ENCODE measurements around the gene BCL2L11.

Gene BCL2L11

DNA sequence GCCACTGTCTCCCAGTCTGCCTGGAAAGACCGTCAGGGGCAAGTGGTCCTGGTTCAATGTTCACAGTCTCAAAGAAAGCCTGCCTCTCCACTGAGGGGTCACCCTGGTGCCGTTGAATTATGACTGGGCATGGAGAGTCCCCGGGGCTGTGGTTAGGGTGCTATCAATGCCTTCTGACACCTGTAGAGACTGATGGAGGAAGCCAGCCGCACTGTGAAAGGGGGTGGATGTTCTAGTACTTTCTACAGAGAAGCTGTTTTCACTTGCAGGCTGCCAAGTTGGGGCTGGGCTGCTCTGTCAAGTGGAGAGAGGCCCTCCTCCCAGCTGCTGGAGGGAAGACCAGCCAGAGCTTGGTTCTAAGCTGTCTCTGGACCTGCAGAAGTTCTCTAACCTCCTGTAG is 80.5 kb downstream of the BCL2L11 start:
- Histone ChIP-seq H3K9me3 (ENCODE audit: control insufficient read depth, low read length) (no peaks in the 10 kb centered on the region), H3K27ac (ENCODE audit: insufficient read depth, low read length, poor library complexity, severe bottlenecking) (no peak overlapping the region), H3K4me3 (ENCODE audit: insufficient read depth, low read depth, low read length, poor library complexity, severe bottlenecking) (no peak overlapping the region), H3K27me3 (replicated peaks; ENCODE audit: control insufficient read depth, insufficient read depth, low read length, poor library complexity, severe bottlenecking) (no peaks in the 10 kb centered on the region), H3K36me3 (ENCODE audit: control insufficient read depth, insufficient read depth, low read length) (no peaks in the 10 kb centered on the region), H3K4me1 (ENCODE audit: control insufficient read depth, insufficient read depth, low read length, poor library complexity, severe bottlenecking) (no peaks in the 10 kb centered on the region)
- no peak for DNase-seq

DNA sequence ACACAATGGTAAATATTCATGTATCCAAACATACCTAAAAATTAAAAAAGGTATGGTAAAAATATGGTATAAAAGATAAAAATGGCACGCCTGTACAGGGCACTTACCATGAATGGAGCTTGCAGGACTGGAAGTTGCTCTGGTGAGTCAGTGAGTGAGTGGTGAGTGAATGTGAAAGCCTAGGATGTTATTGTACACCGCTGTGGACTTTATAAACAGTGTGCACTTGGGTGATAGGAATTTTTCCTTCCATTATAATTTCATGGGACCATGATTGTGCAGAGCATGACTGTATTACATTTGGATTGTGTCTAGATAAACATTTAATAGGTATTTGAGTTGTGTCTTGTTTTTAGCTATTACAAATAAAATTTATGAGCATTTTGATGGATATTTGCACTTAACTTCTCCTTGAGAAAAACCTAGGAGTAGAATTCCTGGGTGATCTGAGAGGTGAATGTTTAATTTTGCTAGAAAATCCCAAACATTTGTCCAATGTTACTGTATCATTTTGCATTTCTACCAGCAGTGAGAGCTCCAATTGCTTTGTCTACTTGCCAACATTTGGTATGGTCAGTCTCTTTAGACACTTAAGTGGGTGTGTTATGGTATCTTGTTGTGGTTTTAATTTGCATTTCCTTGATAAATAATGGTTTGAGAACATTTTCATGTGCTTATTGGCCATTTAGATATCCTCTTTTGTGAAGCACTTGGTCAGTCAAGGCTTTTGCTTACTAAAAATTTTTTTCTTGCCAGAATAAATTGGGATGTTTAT is 81.7 kb downstream of the BCL2L11 start:
- Histone ChIP-seq H3K9me3 (ENCODE audit: control insufficient read depth, low read length) (no peaks in the 10 kb centered on the region), H3K4me3 (ENCODE audit: insufficient read depth, low read depth, low read length, poor library complexity, severe bottlenecking) (no peak overlapping the region), H3K36me3 (ENCODE audit: control insufficient read depth, insufficient read depth, low read length) (no peaks in the 10 kb centered on the region), H3K4me1 (ENCODE audit: control insufficient read depth, insufficient read depth, low read length, poor library complexity, severe bottlenecking) (no peaks in the 10 kb centered on the region), H3K27me3 (replicated peaks; ENCODE audit: control insufficient read depth, insufficient read depth, low read length, poor library complexity, severe bottlenecking) (no peaks in the 10 kb centered on the region), H3K27ac (ENCODE audit: insufficient read depth, low read length, poor library complexity, severe bottlenecking) (no peak overlapping the region)
- DNase-seq = no peak

- Histone ChIP-seq H3K36me3 (ENCODE audit: control insufficient read depth, insufficient read depth, low read length) (no peaks in the 10 kb centered on the region), H3K4me1 (ENCODE audit: control insufficient read depth, insufficient read depth, low read length, poor library complexity, severe bottlenecking) (no peaks in the 10 kb centered on the region), H3K4me3 (ENCODE audit: insufficient read depth, low read depth, low read length, poor library complexity, severe bottlenecking) (no peak overlapping the region), H3K27ac (ENCODE audit: insufficient read depth, low read length, poor library complexity, severe bottlenecking) (no peak overlapping the region), H3K27me3 (replicated peaks; ENCODE audit: control insufficient read depth, insufficient read depth, low read length, poor library complexity, severe bottlenecking) (no peaks in the 10 kb centered on the region), H3K9me3 (ENCODE audit: control insufficient read depth, low read length) (no peaks in the 10 kb centered on the region)
- no peak for DNase-seq
These were observed 84.0 kb downstream of the BCL2L11 start for GRCh38 chr2:111204706-111205105.

- no peak overlapping the region for H3K4me3 ChIP-seq (ENCODE audit: insufficient read depth, low read depth, low read length, poor library complexity, severe bottlenecking)
- no peaks in the 10 kb centered on the region for H3K36me3 ChIP-seq (ENCODE audit: control insufficient read depth, insufficient read depth, low read length)
- H3K27me3 ChIP-seq (replicated peaks; ENCODE audit: control insufficient read depth, insufficient read depth, low read length, poor library complexity, severe bottlenecking) = no peaks in the 10 kb centered on the region
- H3K27ac ChIP-seq (ENCODE audit: insufficient read depth, low read length, poor library complexity, severe bottlenecking) = no peak overlapping the region
- no peak for DNase-seq
- H3K9me3 ChIP-seq (ENCODE audit: control insufficient read depth, low read length) = no peaks in the 10 kb centered on the region
- H3K4me1 ChIP-seq (ENCODE audit: control insufficient read depth, insufficient read depth, low read length, poor library complexity, severe bottlenecking) = no peaks in the 10 kb centered on the region
These were observed 85.1 kb downstream of the BCL2L11 start for GRCh38 chr2:111205774-111206173.

DNA sequence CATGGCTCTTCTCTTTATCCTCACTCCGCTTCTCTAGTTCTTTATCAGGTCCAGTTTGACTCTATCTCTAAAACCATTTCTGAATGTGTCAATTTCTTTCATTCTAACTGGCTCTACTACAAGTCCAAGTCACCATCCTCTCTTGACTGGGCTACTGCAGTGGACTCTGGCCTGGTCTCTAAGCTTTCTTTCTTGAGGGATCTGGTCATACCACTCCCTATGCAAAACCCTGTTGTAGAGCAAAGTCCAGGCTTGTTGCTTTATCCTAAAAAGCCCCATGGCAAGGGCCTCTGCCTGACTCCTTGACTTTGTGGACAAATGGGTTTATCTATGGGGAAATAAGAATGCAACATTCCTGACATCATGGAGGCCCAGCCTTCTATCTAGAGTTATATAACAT is 87.1 kb downstream of the BCL2L11 start:
- H3K4me1 ChIP-seq (ENCODE audit: control insufficient read depth, insufficient read depth, low read length, poor library complexity, severe bottlenecking) = no peaks in the 10 kb centered on the region
- no peaks in the 10 kb centered on the region for H3K27me3 ChIP-seq (replicated peaks; ENCODE audit: control insufficient read depth, insufficient read depth, low read length, poor library complexity, severe bottlenecking)
- H3K9me3 ChIP-seq (ENCODE audit: control insufficient read depth, low read length) = no peaks in the 10 kb centered on the region
- H3K36me3 ChIP-seq (ENCODE audit: control insufficient read depth, insufficient read depth, low read length) = no peaks in the 10 kb centered on the region
- H3K4me3 ChIP-seq (ENCODE audit: insufficient read depth, low read depth, low read length, poor library complexity, severe bottlenecking) = no peak overlapping the region
- no peak for DNase-seq
- no peak overlapping the region for H3K27ac ChIP-seq (ENCODE audit: insufficient read depth, low read length, poor library complexity, severe bottlenecking)

DNA sequence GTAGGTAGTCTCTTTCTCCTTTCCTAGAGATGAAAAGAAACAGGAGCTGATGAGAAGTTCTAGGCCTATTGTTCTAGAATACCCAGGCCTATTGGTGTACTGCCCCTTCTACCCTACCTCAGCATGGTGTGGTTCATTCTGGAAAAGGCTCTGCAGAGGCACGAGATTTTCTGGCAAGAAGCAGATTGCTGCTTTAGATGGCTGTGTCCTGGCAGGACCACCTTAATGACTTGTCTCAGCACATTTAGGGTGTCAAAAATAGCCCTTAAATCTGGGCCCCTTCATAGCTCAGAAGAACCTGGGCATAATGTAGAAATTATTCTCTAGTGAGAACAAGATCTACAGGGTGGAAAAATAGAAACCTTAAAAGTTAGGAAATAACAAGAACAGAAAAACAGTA is 87.9 kb downstream of the BCL2L11 start:
- H3K4me3 ChIP-seq (ENCODE audit: insufficient read depth, low read depth, low read length, poor library complexity, severe bottlenecking) = no peak overlapping the region
- no peaks in the 10 kb centered on the region for H3K36me3 ChIP-seq (ENCODE audit: control insufficient read depth, insufficient read depth, low read length)
- H3K27me3 ChIP-seq (replicated peaks; ENCODE audit: control insufficient read depth, insufficient read depth, low read length, poor library complexity, severe bottlenecking) = no peaks in the 10 kb centered on the region
- H3K4me1 ChIP-seq (ENCODE audit: control insufficient read depth, insufficient read depth, low read length, poor library complexity, severe bottlenecking) = no peaks in the 10 kb centered on the region
- H3K9me3 ChIP-seq (ENCODE audit: control insufficient read depth, low read length) = no peaks in the 10 kb centered on the region
- no peak overlapping the region for H3K27ac ChIP-seq (ENCODE audit: insufficient read depth, low read length, poor library complexity, severe bottlenecking)
- DNase-seq = no peak

- DNase-seq = no peak
- H3K27me3 ChIP-seq (replicated peaks; ENCODE audit: control insufficient read depth, insufficient read depth, low read length, poor library complexity, severe bottlenecking) = no peaks in the 10 kb centered on the region
These were observed 88.4 kb downstream of the BCL2L11 start for GRCh38 chr2:111209045-111209514.

GRCh38 chr2:111210036-111210435 is 89.3 kb downstream of the BCL2L11 start:
- no peaks in the 10 kb centered on the region for H3K4me1 ChIP-seq (ENCODE audit: control insufficient read depth, insufficient read depth, low read length, poor library complexity, severe bottlenecking)
- no peak overlapping the region for H3K27ac ChIP-seq (ENCODE audit: insufficient read depth, low read length, poor library complexity, severe bottlenecking)
- no peaks in the 10 kb centered on the region for H3K9me3 ChIP-seq (ENCODE audit: control insufficient read depth, low read length)
- no peaks in the 10 kb centered on the region for H3K27me3 ChIP-seq (replicated peaks; ENCODE audit: control insufficient read depth, insufficient read depth, low read length, poor library complexity, severe bottlenecking)
- no peaks in the 10 kb centered on the region for H3K36me3 ChIP-seq (ENCODE audit: control insufficient read depth, insufficient read depth, low read length)
- no peak for DNase-seq
- no peak overlapping the region for H3K4me3 ChIP-seq (ENCODE audit: insufficient read depth, low read depth, low read length, poor library complexity, severe bottlenecking)

More at GRCh38 chr2:111209045-111209514, 88.4 kb downstream of the BCL2L11 start:
- H3K4me3 ChIP-seq (ENCODE audit: insufficient read depth, low read depth, low read length, poor library complexity, severe bottlenecking) = no peak overlapping the region
- H3K36me3 ChIP-seq (ENCODE audit: control insufficient read depth, insufficient read depth, low read length) = no peaks in the 10 kb centered on the region
- H3K4me1 ChIP-seq (ENCODE audit: control insufficient read depth, insufficient read depth, low read length, poor library complexity, severe bottlenecking) = no peaks in the 10 kb centered on the region
- H3K27ac ChIP-seq (ENCODE audit: insufficient read depth, low read length, poor library complexity, severe bottlenecking) = no peak overlapping the region
- no peaks in the 10 kb centered on the region for H3K9me3 ChIP-seq (ENCODE audit: control insufficient read depth, low read length)

GRCh38 chr2:111213877-111214276 is 93.2 kb downstream of the BCL2L11 start:
- no peaks in the 10 kb centered on the region for H3K27me3 ChIP-seq (replicated peaks; ENCODE audit: control insufficient read depth, insufficient read depth, low read length, poor library complexity, severe bottlenecking)
- no peaks in the 10 kb centered on the region for H3K4me1 ChIP-seq (ENCODE audit: control insufficient read depth, insufficient read depth, low read length, poor library complexity, severe bottlenecking)
- H3K36me3 ChIP-seq (ENCODE audit: control insufficient read depth, insufficient read depth, low read length) = no peaks in the 10 kb centered on the region
- no peak overlapping the region for H3K4me3 ChIP-seq (ENCODE audit: insufficient read depth, low read depth, low read length, poor library complexity, severe bottlenecking)
- DNase-seq = no peak
- no peak overlapping the region for H3K27ac ChIP-seq (ENCODE audit: insufficient read depth, low read length, poor library complexity, severe bottlenecking)
- H3K9me3 ChIP-seq (ENCODE audit: control insufficient read depth, low read length) = no peaks in the 10 kb centered on the region

DNA sequence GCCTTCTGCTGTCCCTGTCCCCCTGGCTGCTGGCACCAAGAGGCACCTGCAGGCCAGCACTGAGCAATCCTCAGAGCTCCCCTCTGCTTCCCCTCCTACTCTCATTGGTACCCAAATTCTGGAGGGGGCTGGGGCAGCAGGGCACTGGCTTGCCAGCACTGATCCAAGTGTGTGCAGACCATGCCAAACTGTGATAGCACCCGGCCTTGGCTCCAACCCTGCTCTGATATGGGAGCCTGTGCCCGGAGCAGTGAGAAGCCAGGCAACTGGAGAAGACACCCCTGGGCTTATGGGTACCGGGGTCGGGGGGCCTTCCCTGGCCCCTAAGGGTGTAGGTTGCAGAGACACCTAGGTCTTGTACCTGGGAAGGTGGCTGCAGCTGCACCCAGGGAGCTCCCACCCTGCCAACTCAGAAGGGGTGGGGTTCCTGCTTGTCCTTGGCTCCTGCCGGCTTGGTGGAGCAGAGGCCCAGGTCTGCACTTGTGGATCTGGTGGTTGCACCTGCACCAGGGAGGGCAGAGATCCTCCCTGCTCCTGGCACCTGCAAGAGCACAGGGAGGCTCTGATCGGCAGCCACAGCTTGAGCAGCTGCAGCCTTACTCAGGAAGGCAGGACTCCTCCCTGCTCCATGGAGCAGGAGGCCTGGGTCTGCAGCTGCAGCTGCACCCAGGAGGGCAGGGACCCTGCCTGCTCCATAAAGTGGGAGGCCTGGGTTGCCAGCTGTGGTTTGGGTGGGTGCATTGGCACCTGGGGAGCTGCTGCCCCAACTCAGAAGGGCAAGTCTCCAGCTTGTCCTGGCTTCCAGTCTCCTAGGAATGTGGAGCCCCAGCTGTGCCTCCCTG is 96.3 kb downstream of the BCL2L11 start:
- H3K4me1 ChIP-seq (ENCODE audit: control insufficient read depth, insufficient read depth, low read length, poor library complexity, severe bottlenecking) = no peaks in the 10 kb centered on the region
- DNase-seq = no peak
- no peaks in the 10 kb centered on the region for H3K27me3 ChIP-seq (replicated peaks; ENCODE audit: control insufficient read depth, insufficient read depth, low read length, poor library complexity, severe bottlenecking)
- H3K9me3 ChIP-seq (ENCODE audit: control insufficient read depth, low read length) = no peaks in the 10 kb centered on the region
- H3K27ac ChIP-seq (ENCODE audit: insufficient read depth, low read length, poor library complexity, severe bottlenecking) = no peak overlapping the region
- no peaks in the 10 kb centered on the region for H3K36me3 ChIP-seq (ENCODE audit: control insufficient read depth, insufficient read depth, low read length)
- no peak overlapping the region for H3K4me3 ChIP-seq (ENCODE audit: insufficient read depth, low read depth, low read length, poor library complexity, severe bottlenecking)
